GM12878 (cell line): ENCODE data around the gene CD86. TPM values are rescaled to one million over a fixed set of nuclear protein-coding genes. Genes with fewer than 3 reads are reported as not detected.

ENCODE experiments used
- ATAC-seq: fragments of 200-7000 bp; cut with Tn5 transposase; 3 replicates; pipeline ENCODE4 v1.9.1; 2020; ENCODE audit warnings: mild to moderate bottlenecking, moderate library complexity
- BruUV-seq: library from RNA; stranded (reverse); fragments of 400-500 nt; replicated peaks from 2 replicates; lab custom pipeline; 2021; lab: Mats Ljungman, UMichigan
- CTCF ChIA-PET: fragments of 300-600 bp; sonication (Branson Sonifier 250); formaldehyde crosslinking; extraction: SDS; loops from one replicate; lab custom pipeline; 2021; ENCODE audit warnings: inconsistent platforms; lab: Yijun Ruan, JAX
- POLR2A ChIA-PET: fragments of 350-600 bp; formaldehyde crosslinking; extraction: SDS; loops from one replicate; lab custom pipeline; 2021; ENCODE audit warnings: inconsistent platforms; lab: Charles Lee
- RAD21 ChIA-PET: fragments of 300-600 bp; sonication (Branson Sonifier 250); formaldehyde crosslinking; loops from one replicate; lab custom pipeline; 2023; ENCODE audit warnings: antibody characterized with exemption; ENCODE audit not compliant: unreplicated experiment; lab: Charles Lee
- SMC1A ChIA-PET: fragments of 300-600 bp; sonication (Branson Sonifier 250); formaldehyde crosslinking; loops from one replicate; lab custom pipeline; 2023; ENCODE audit not compliant: unreplicated experiment, uncharacterized antibody; lab: Charles Lee
- DNase-seq: peaks from one replicate; pipeline ENCODE4 v3.0.0-alpha.2; 2011; ENCODE audit warnings: low read depth, low spot score
- FAIRE-seq: peaks from 3 replicates; lab custom pipeline; 2011; peaks lifted over from hg19 to GRCh38; lab: Jason Lieb, UNC
- H2AFZ ChIP-seq: 2 replicates; pipeline ENCODE4 v1.6.0; 2011; ENCODE audit warnings: low read depth, low read length, control low read depth; ENCODE audit not compliant: control insufficient read depth
- H3K27ac ChIP-seq: 2 replicates; pipeline ENCODE4 v1.5.1; 2011; ENCODE audit warnings: control low read depth; ENCODE audit not compliant: control insufficient read depth, insufficient read depth
- H3K27me3 ChIP-seq, 2 experiments: replicated peaks in 1 of 2; 2 replicates each; pipeline versions ENCODE4 v1.6.0 to v1.6.1; 2011; ENCODE audit warnings: low read length in 1 of 2; ENCODE audit not compliant: control insufficient read depth in 2 of 2, insufficient read depth in 2 of 2
- H3K36me3 ChIP-seq, 2 experiments: 2 replicates each; pipeline ENCODE4 v1.5.1; 2011; ENCODE audit warnings: low read length in 1 of 2; ENCODE audit not compliant: control insufficient read depth in 2 of 2, insufficient read depth in 2 of 2
- H3K4me1 ChIP-seq: 2 replicates; pipeline ENCODE4 v1.6.1; 2011; ENCODE audit warnings: mild to moderate bottlenecking, low read length, moderate library complexity, mixed read lengths; ENCODE audit not compliant: control insufficient read depth, insufficient read depth
- H3K4me2 ChIP-seq: 2 replicates; pipeline ENCODE4 v1.6.0; 2011; ENCODE audit warnings: control low read depth; ENCODE audit not compliant: control insufficient read depth, insufficient read depth
- H3K4me3 ChIP-seq: fragments of 200-600 bp; sonication (generic); 2 replicates; pipeline ENCODE4 v1.5.1; 2016
- H3K79me2 ChIP-seq: 2 replicates; pipeline ENCODE4 v1.6.0; 2011; ENCODE audit warnings: low read length; ENCODE audit not compliant: control insufficient read depth, insufficient read depth
- H3K9ac ChIP-seq: 2 replicates; pipeline ENCODE4 v1.8.0; 2011; ENCODE audit warnings: low read length, control low read depth, mixed read lengths; ENCODE audit not compliant: control insufficient read depth, insufficient read depth
- H3K9me3 ChIP-seq: replicated peaks from 3 replicates; pipeline ENCODE4 v1.5.1; 2011; ENCODE audit warnings: mild to moderate bottlenecking, low read length; ENCODE audit not compliant: control insufficient read depth, insufficient read depth
- H4K20me1 ChIP-seq: 2 replicates; pipeline ENCODE4 v1.6.0; 2011; ENCODE audit not compliant: control insufficient read depth, insufficient read depth
- EGR1 ChIP-seq, 2 experiments: IDR thresholded peaks; 1 replicate in 1 of 2; 2 replicates in 1 of 2; pipeline ENCODE4 v1.6.1; 2011 to 2012; ENCODE audit warnings: low read depth in 2 of 2, low read length in 2 of 2, borderline replicate concordance in 1 of 2, mild to moderate bottlenecking in 1 of 2, moderate library complexity in 1 of 2
- FOS ChIP-seq: IDR thresholded peaks from 3 replicates; pipeline ENCODE4 v1.6.1; 2011; ENCODE audit warnings: borderline replicate concordance; ENCODE audit not compliant: insufficient read length; ENCODE audit errors: extremely low read depth
- GATAD2B ChIP-seq: fragments of 450-650 bp; conservative IDR thresholded peaks from 2 replicates; pipeline ENCODE4 v1.6.1; 2017; ENCODE audit warnings: low read depth, mild to moderate bottlenecking, moderate library complexity
- IKZF1 ChIP-seq: fragments of 450-650 bp; conservative IDR thresholded peaks from 2 replicates; pipeline ENCODE4 v1.6.1; 2017; ENCODE audit warnings: antibody characterized with exemption, mild to moderate bottlenecking
- IKZF2 ChIP-seq, 2 experiments: fragments of 450-650 bp; IDR thresholded peaks; 2 replicates each; pipeline ENCODE4 v1.6.1; 2017; ENCODE audit warnings: mild to moderate bottlenecking in 2 of 2, moderate library complexity in 2 of 2
- IRF4 ChIP-seq: IDR thresholded peaks from 2 replicates; pipeline ENCODE4 v1.6.1; 2011; ENCODE audit warnings: low read depth, low read length
- NRF1 ChIP-seq: conservative IDR thresholded peaks from 2 replicates; pipeline ENCODE4 v1.6.1; 2011; ENCODE audit warnings: mild to moderate bottlenecking, low read depth, low read length, improper control_type of control experiment
- PML ChIP-seq: IDR thresholded peaks from 2 replicates; pipeline ENCODE4 v1.6.1; 2012; ENCODE audit warnings: low read length, inconsistent platforms
- POU2F2 ChIP-seq: IDR thresholded peaks from 3 replicates; pipeline ENCODE4 v1.6.1; 2011; ENCODE audit warnings: low read depth, mild to moderate bottlenecking, low read length, borderline replicate concordance
- RBBP5 ChIP-seq: fragments of 200-600 bp; sonication (generic); conservative IDR thresholded peaks from 2 replicates; pipeline ENCODE4 v1.6.1; 2016
- RCOR1 ChIP-seq: conservative IDR thresholded peaks from 2 replicates; pipeline ENCODE4 v1.6.1; 2012; ENCODE audit warnings: low read depth, low read length, improper control_type of control experiment
- RELA ChIP-seq: fragments of 450-650 bp; IDR thresholded peaks from 2 replicates; pipeline ENCODE4 v1.8.0; 2014; ENCODE audit warnings: borderline replicate concordance; ENCODE audit not compliant: partially characterized antibody
- SREBF2 ChIP-seq: IDR thresholded peaks from 2 replicates; pipeline ENCODE4 v1.6.1; 2012; ENCODE audit warnings: mild to moderate bottlenecking, low read length
- SRF ChIP-seq, 2 experiments: IDR thresholded peaks; 2 replicates each; pipeline ENCODE4 v1.6.1; 2011; ENCODE audit warnings: low read depth in 2 of 2, low read length in 2 of 2, mild to moderate bottlenecking in 1 of 2, moderate library complexity in 1 of 2
- TCF12 ChIP-seq: IDR thresholded peaks from 2 replicates; pipeline ENCODE4 v1.6.1; 2011; ENCODE audit warnings: low read depth, mild to moderate bottlenecking, low read length
- YBX1 ChIP-seq: fragments of 450-650 bp; IDR thresholded peaks from 2 replicates; pipeline ENCODE4 v1.6.1; 2016; ENCODE audit warnings: antibody characterized with exemption
- ZNF207 ChIP-seq: fragments of 450-650 bp; IDR thresholded peaks from 2 replicates; pipeline ENCODE4 v1.6.1; 2014; ENCODE audit warnings: antibody characterized with exemption, mild to moderate bottlenecking, borderline replicate concordance
- WGBS: methylation state at CpG from one replicate; pipeline ENCODE4 v1.1.6; 2016; ENCODE audit warnings: low lambda C conversion rate; ENCODE audit not compliant: insufficient replicate concordance, insufficient coverage; ENCODE audit errors: missing lambda C conversion rate; 5-methylcytosine and 5-hydroxymethylcytosine counted together
- in situ Hi-C: fragments of 300-500 bp; cut with MboI; formaldehyde crosslinking; loops from 9 replicates; pipeline ENCODE4 v1.14.3; 2018; ENCODE audit warnings: mixed read lengths
- intact Hi-C: fragments of 100-400 bp; cut with micrococcal nuclease; formaldehyde crosslinking; loops from one replicate; pipeline ENCODE4 v1.14.2; 2022; ENCODE audit not compliant: unreplicated experiment
- polyA plus RNA-seq, 11 experiments: library from polyadenylated mRNA; depleted of rRNA in 4 of 11; unstranded in 6 of 11; stranded (reverse) in 5 of 11; fragments of >200 nt; fragmentation: Nextera tagmentation in 4 of 11; fragmentation: Illumina TruSeq in 1 of 11; extraction: Ambion mirVana in 4 of 11; extraction: Trizol in 1 of 11; gene quantifications; 1 replicate in 1 of 11; 2 replicates in 10 of 11; pipeline versions ENCODE4 v1.2.1 to v1.2.3, GENCODE V29; 2011 to 2016; ENCODE audit warnings: inconsistent platforms in 2 of 11, missing spikeins in 2 of 11, low read depth in 1 of 11
- total RNA-seq, 4 experiments: library from RNA; depleted of rRNA in 3 of 4; stranded (reverse); fragments of >200 nt in 3 of 4; fragmentation: Illumina TruSeq in 1 of 4; extraction: Trizol in 1 of 4; gene quantifications; 2 replicates each; pipeline versions ENCODE4 v1.2.1 to v1.2.3, GENCODE V29; 2013 to 2021
- TF ChIP-seq, protein P1 (sequence below): IDR thresholded peaks from 2 replicates; pipeline ENCODE4 v1.6.1; 2012; ENCODE audit warnings: improper control_type of control experiment, low read depth, low read length; ENCODE audit not compliant: insufficient replicate concordance
- TF ChIP-seq, protein P2 (sequence below): fragments of 450-650 bp; IDR thresholded peaks from 2 replicates; pipeline ENCODE4 v1.6.1; 2016; ENCODE audit warnings: mild to moderate bottlenecking

Gene CD86
- total and polyA plus RNA-seq, 10 of the 15 experiments (the other 5 are each of a cell fraction or from before 2014, with no cell fraction given), result 40.9 to 100 (median 55.5) TPM

DNA sequence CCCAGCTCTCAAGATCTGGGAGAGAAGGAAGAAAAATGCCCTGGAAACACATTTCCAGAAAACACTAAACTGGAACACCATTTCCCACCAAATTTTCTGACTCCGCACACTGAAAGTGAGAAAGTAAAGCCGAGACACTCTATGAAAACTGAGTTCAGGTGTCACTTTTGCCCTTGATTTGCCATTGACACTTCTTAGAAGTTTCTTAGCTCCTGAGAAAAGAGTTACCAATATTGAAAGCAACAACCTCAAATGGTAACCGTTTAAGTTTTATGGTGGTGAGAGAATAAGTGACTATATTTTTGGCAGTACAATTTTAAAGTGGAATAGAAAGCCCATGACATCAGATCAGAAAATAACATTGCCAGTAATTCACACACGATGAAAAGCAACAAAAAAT is 39.0 kb downstream of the CD86 start:
- RAD21 ChIA-PET, result interaction anchor here (0.5 to 16.0 kb wide), 28 partner anchors 7 to 547 kb away, joined by 3 to 426 read pairs (median 5); partner anchors contain the start of gene CD86
- DNase-seq, result peak; percentile 77
- H3K27ac ChIP-seq, result peak overlapping the region; percentile 85
- peak overlapping the region; percentile 68 for H3K4me2 ChIP-seq
- peak; percentile 47 for ATAC-seq
- BruUV-seq, result no TSS peak
- SMC1A ChIA-PET, result interaction anchor here (0.6 to 33.7 kb wide), 26 partner anchors 10 to 547 kb away, joined by 3 to 882 read pairs (median 5); partner anchors contain the start of genes CD86 and ILDR1
- POLR2A ChIA-PET, result interaction anchor here (0.5 to 9.9 kb wide), 11 partner anchors 10 to 293 kb away, joined by 3 to 165 read pairs (median 6); no protein-coding TSS in a partner anchor
- peaks cover 17% of the 10 kb centered on the region for H3K79me2 ChIP-seq
- in situ Hi-C loops (no loop called here), intact Hi-C loops (loop anchor here (2.0 to 10.0 kb wide), 2 partner anchors 13 to 429 kb away; partner anchors contain the start of gene HCLS1)
- CTCF ChIA-PET, result interaction anchor here (0.7 to 10.5 kb wide), 19 partner anchors 7 to 264 kb away, joined by 3 to 114 read pairs (median 6); no protein-coding TSS in a partner anchor
- no peaks in the 10 kb centered on the region for H3K27me3 ChIP-seq
- FAIRE-seq, result peak; percentile 83
- H2AFZ ChIP-seq, result no peak overlapping the region
- H3K4me3 ChIP-seq, result 0 out of 2 replicates have a peak overlapping the region, but pooled peaks have one; percentile 16
- H3K4me1 ChIP-seq, result peaks cover 74% of the 10 kb centered on the region
- H4K20me1 ChIP-seq, result no peaks in the 10 kb centered on the region
- no peaks in the 10 kb centered on the region for H3K36me3 ChIP-seq
- H3K9me3 ChIP-seq, result no peaks in the 10 kb centered on the region; the same call in 2 of the 3 replicates
- H3K9ac ChIP-seq, result no peak overlapping the region; the same call in 1 of the 2 replicates
- 1% methylated on average over 4 of the region's 4 CpGs for WGBS
- TF ChIP-seq, protein P1, sequence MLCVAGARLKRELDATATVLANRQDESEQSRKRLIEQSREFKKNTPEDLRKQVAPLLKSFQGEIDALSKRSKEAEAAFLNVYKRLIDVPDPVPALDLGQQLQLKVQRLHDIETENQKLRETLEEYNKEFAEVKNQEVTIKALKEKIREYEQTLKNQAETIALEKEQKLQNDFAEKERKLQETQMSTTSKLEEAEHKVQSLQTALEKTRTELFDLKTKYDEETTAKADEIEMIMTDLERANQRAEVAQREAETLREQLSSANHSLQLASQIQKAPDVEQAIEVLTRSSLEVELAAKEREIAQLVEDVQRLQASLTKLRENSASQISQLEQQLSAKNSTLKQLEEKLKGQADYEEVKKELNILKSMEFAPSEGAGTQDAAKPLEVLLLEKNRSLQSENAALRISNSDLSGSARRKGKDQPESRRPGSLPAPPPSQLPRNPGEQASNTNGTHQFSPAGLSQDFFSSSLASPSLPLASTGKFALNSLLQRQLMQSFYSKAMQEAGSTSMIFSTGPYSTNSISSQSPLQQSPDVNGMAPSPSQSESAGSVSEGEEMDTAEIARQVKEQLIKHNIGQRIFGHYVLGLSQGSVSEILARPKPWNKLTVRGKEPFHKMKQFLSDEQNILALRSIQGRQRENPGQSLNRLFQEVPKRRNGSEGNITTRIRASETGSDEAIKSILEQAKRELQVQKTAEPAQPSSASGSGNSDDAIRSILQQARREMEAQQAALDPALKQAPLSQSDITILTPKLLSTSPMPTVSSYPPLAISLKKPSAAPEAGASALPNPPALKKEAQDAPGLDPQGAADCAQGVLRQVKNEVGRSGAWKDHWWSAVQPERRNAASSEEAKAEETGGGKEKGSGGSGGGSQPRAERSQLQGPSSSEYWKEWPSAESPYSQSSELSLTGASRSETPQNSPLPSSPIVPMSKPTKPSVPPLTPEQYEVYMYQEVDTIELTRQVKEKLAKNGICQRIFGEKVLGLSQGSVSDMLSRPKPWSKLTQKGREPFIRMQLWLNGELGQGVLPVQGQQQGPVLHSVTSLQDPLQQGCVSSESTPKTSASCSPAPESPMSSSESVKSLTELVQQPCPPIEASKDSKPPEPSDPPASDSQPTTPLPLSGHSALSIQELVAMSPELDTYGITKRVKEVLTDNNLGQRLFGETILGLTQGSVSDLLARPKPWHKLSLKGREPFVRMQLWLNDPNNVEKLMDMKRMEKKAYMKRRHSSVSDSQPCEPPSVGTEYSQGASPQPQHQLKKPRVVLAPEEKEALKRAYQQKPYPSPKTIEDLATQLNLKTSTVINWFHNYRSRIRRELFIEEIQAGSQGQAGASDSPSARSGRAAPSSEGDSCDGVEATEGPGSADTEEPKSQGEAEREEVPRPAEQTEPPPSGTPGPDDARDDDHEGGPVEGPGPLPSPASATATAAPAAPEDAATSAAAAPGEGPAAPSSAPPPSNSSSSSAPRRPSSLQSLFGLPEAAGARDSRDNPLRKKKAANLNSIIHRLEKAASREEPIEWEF, result peak; percentile 42
- no peak for TF ChIP-seq POU2F2
- TF ChIP-seq RELA, result no peak
- no peak for TF ChIP-seq YBX1
- TF ChIP-seq RBBP5, result no peak
- no peak for TF ChIP-seq NRF1
- no peak for TF ChIP-seq FOS
- no peak for TF ChIP-seq EGR1 (IDR thresholded peaks at IDR 0.05; ENCODE audit: borderline replicate concordance in 1 of 2, low read depth in 2 of 2, low read length in 2 of 2)
- TF ChIP-seq ZNF207, result no peak
- TF ChIP-seq PML, result peak; percentile 52; the same call in 1 of the 2 replicates
- peak; percentile 43; the same call in 1 of the 2 replicates for TF ChIP-seq IRF4
- TF ChIP-seq SREBF2, result no peak
- peak; percentile 77 for TF ChIP-seq IKZF1
- no peak for TF ChIP-seq SRF (IDR thresholded peaks at IDR 0.05; ENCODE audit: low read depth in 2 of 2, low read length in 2 of 2)
- TF ChIP-seq, protein P2, sequence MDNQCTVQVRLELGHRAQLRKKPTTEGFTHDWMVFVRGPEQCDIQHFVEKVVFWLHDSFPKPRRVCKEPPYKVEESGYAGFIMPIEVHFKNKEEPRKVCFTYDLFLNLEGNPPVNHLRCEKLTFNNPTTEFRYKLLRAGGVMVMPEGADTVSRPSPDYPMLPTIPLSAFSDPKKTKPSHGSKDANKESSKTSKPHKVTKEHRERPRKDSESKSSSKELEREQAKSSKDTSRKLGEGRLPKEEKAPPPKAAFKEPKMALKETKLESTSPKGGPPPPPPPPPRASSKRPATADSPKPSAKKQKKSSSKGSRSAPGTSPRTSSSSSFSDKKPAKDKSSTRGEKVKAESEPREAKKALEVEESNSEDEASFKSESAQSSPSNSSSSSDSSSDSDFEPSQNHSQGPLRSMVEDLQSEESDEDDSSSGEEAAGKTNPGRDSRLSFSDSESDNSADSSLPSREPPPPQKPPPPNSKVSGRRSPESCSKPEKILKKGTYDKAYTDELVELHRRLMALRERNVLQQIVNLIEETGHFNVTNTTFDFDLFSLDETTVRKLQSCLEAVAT, result no peak
- no peak for TF ChIP-seq RCOR1
- TF ChIP-seq IKZF2 (IDR thresholded peaks at IDR 0.05), result peak; percentile 78 to 80
- no peak for TF ChIP-seq TCF12
- TF ChIP-seq GATAD2B, result no peak
